Breast epithelium (tissue), 3 donors: ENCODE measurements around the gene RBM4B.

Source experiments
- CTCF ChIP-seq, 3 donors: fragments of 450-650 bp; IDR thresholded peaks; one replicate each; pipeline ENCODE4 v1.5.1; 2016 to 2017; ENCODE audit warnings: antibody characterized with exemption in 3 of 3, mild to moderate bottlenecking in 3 of 3, moderate library complexity in 3 of 3
- POLR2A ChIP-seq: fragments of 450-650 bp; IDR thresholded peaks from one replicate; pipeline ENCODE4 v1.6.1; 2016; ENCODE audit warnings: antibody characterized with exemption, mild to moderate bottlenecking, moderate library complexity
- POLR2AphosphoS5 ChIP-seq, 3 donors: sonication (generic); formaldehyde crosslinking; IDR thresholded peaks; one replicate each; pipeline ENCODE4 v1.6.1; 2017; ENCODE audit warnings: antibody characterized with exemption in 3 of 3

- no peak for TF ChIP-seq POLR2A
- no peak for TF ChIP-seq CTCF (IDR thresholded peaks at IDR 0.05)
- TF ChIP-seq POLR2AphosphoS5 (IDR thresholded peaks at IDR 0.05): no peak
Measured at GRCh38 chr11:66651016-66651415, 26.7 kb downstream of the RBM4B start.
